Endodermal cell (in vitro differentiated cells): ENCODE results near the gene MBOAT1. TPM values are rescaled to one million over a fixed set of nuclear protein-coding genes. Genes with fewer than 3 reads are reported as not detected.

ENCODE experiments used
- DNase-seq: peaks from one replicate; pipeline ENCODE4 v3.0.0-alpha.2; 2017
- H3K27ac ChIP-seq: 2 replicates; pipeline ENCODE4 v1.5.1; 2013; ENCODE audit warnings: mild to moderate bottlenecking, low read depth, low read length, moderate library complexity
- H3K27me3 ChIP-seq: 2 replicates; pipeline ENCODE4 v1.6.1; 2013; ENCODE audit warnings: mild to moderate bottlenecking, low read length, moderate library complexity; ENCODE audit not compliant: insufficient read depth, control insufficient read depth, poor library complexity, severe bottlenecking
- H3K36me3 ChIP-seq: 2 replicates; pipeline ENCODE4 v1.7.0; 2013; ENCODE audit warnings: mild to moderate bottlenecking, low read length, moderate library complexity; ENCODE audit not compliant: control insufficient read depth, insufficient read depth
- H3K4me1 ChIP-seq: one replicate; pipeline ENCODE4 v1.7.0; 2013; ENCODE audit warnings: low read length; ENCODE audit not compliant: control insufficient read depth, insufficient read depth
- H3K4me3 ChIP-seq: 2 replicates; pipeline ENCODE4 v1.5.1; 2013; ENCODE audit warnings: mild to moderate bottlenecking, low read length, moderate library complexity
- H3K9ac ChIP-seq: 2 replicates; pipeline ENCODE4 v1.6.1; 2013; ENCODE audit warnings: mild to moderate bottlenecking, low read length, moderate library complexity; ENCODE audit not compliant: poor library complexity, severe bottlenecking; ENCODE audit errors: extremely low read depth
- H3K9me3 ChIP-seq: 2 replicates; pipeline ENCODE4 v1.6.1; 2013; ENCODE audit warnings: mild to moderate bottlenecking, low read length, moderate library complexity; ENCODE audit not compliant: control insufficient read depth
- H3K27ac Mint-ChIP-seq: 2 replicates; pipeline ENCODE4 v1.8.0; 2020; ENCODE audit warnings: mixed read lengths
- H3K27me3 Mint-ChIP-seq: 2 replicates; pipeline ENCODE4 v1.8.0; 2021; ENCODE audit warnings: mild to moderate bottlenecking, mixed read lengths; ENCODE audit not compliant: insufficient read depth
- H3K36me3 Mint-ChIP-seq: 2 replicates; pipeline ENCODE4 v1.8.0; 2020; ENCODE audit warnings: low read depth, mixed read lengths
- H3K4me1 Mint-ChIP-seq: 2 replicates; pipeline ENCODE4 v1.8.0; 2020; ENCODE audit warnings: mixed read lengths
- H3K4me3 Mint-ChIP-seq: 2 replicates; pipeline ENCODE4 v1.8.0; 2020; ENCODE audit warnings: mild to moderate bottlenecking, moderate library complexity, mixed read lengths
- H3K9me3 Mint-ChIP-seq: 2 replicates; pipeline ENCODE4 v1.8.0; 2020; ENCODE audit warnings: mild to moderate bottlenecking, mixed read lengths
- WGBS, 2 experiments: methylation state at CpG; one replicate each; pipeline versions ENCODE4 v1.1.5 to v1.1.7; 2013; ENCODE audit warnings: missing lambda C conversion rate in 2 of 2, mixed read lengths in 1 of 2; ENCODE audit not compliant: insufficient coverage in 1 of 2, insufficient read length in 1 of 2; 5-methylcytosine and 5-hydroxymethylcytosine counted together
- total RNA-seq, 2 donors: library from RNA; stranded (reverse); fragmentation: NEBNext Ultra II Directional in 1 of 2; extraction: Animal tissue kit (Norgen Biotek cat#: 25700) in 1 of 2; gene quantifications; 2 replicates in 1 of 2; 3 replicates in 1 of 2; pipeline ENCODE4 v1.2.1, GENCODE V29; 2021
- TF ChIP-seq, protein P1 (sequence below): fragments of 200-600 bp; sonication (generic); conservative IDR thresholded peaks from 2 replicates; pipeline ENCODE4 v1.5.0; 2021; ENCODE audit warnings: antibody characterized with exemption, mild to moderate bottlenecking

MBOAT1 gene
- total RNA-seq, 2 donors from 2014 or later, result 7.7 to 9.4 TPM

GRCh38 chr6:20237677-20238460 is 25.6 kb upstream of the MBOAT1 start:
- H3K36me3 ChIP-seq, result no peaks in the 10 kb centered on the region
- WGBS, 2 experiments, result 90 to 94% methylated on average over 7 to 10 of the region's 10 CpGs
- H3K36me3 Mint-ChIP-seq, result no peaks in the 10 kb centered on the region
- no peak overlapping the region for H3K4me3 Mint-ChIP-seq
- no peak overlapping the region for H3K4me3 ChIP-seq
- no peak for DNase-seq
- TF ChIP-seq, protein P1, sequence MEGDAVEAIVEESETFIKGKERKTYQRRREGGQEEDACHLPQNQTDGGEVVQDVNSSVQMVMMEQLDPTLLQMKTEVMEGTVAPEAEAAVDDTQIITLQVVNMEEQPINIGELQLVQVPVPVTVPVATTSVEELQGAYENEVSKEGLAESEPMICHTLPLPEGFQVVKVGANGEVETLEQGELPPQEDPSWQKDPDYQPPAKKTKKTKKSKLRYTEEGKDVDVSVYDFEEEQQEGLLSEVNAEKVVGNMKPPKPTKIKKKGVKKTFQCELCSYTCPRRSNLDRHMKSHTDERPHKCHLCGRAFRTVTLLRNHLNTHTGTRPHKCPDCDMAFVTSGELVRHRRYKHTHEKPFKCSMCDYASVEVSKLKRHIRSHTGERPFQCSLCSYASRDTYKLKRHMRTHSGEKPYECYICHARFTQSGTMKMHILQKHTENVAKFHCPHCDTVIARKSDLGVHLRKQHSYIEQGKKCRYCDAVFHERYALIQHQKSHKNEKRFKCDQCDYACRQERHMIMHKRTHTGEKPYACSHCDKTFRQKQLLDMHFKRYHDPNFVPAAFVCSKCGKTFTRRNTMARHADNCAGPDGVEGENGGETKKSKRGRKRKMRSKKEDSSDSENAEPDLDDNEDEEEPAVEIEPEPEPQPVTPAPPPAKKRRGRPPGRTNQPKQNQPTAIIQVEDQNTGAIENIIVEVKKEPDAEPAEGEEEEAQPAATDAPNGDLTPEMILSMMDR, result no peak
- H3K4me1 ChIP-seq, result no peaks in the 10 kb centered on the region
- H3K9me3 ChIP-seq, result peaks cover 11% of the 10 kb centered on the region
- no peaks in the 10 kb centered on the region for H3K27me3 ChIP-seq
- H3K27ac ChIP-seq, result no peak overlapping the region
- H3K27ac Mint-ChIP-seq, result no peak overlapping the region
- peaks cover 16% of the 10 kb centered on the region for H3K4me1 Mint-ChIP-seq
- peaks cover 4% of the 10 kb centered on the region for H3K27me3 Mint-ChIP-seq
- peaks cover 6% of the 10 kb centered on the region for H3K9me3 Mint-ChIP-seq
- H3K9ac ChIP-seq, result no peak overlapping the region

- H3K27me3 Mint-ChIP-seq, result peaks cover 4% of the 10 kb centered on the region
- peaks cover 16% of the 10 kb centered on the region for H3K4me1 Mint-ChIP-seq
- WGBS, 2 experiments, result 89 to 95% methylated on average over 2 of the region's 2 CpGs
- Histone ChIP-seq H3K4me3 (no peak overlapping the region), H3K27ac (no peak overlapping the region), H3K9ac (no peak overlapping the region), H3K4me1 (no peaks in the 10 kb centered on the region), H3K9me3 (peaks cover 18% of the 10 kb centered on the region), H3K27me3 (no peaks in the 10 kb centered on the region), H3K36me3 (no peaks in the 10 kb centered on the region)
- TF ChIP-seq, protein P1, result no peak
- DNase-seq, result no peak
- H3K27ac Mint-ChIP-seq, result no peak overlapping the region
- no peaks in the 10 kb centered on the region for H3K36me3 Mint-ChIP-seq
- no peak overlapping the region for H3K4me3 Mint-ChIP-seq
- H3K9me3 Mint-ChIP-seq, result peaks cover 12% of the 10 kb centered on the region
Measured at GRCh38 chr6:20236909-20237600, 24.8 kb upstream of the MBOAT1 start.

DNA sequence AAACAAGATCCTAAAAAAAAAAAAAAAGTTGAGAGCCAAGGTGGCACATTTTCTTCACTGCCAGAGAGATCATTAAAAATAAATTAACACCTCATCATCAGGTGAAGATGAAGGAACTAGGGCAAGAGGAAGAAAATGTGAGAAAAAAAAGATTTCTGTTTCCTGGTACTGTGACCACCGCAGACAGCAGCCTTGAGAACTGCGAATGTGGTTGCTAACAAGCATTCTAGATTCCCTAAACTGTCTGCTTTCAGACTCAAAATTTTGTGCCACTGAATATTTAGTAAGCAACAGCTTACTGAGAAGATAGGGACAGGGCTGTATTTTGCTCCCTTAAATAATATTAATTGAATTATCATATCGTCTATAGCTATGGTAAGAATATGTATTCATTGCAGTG is 24.1 kb upstream of the MBOAT1 start:
- no peak overlapping the region for H3K27ac ChIP-seq
- H3K36me3 Mint-ChIP-seq, result no peaks in the 10 kb centered on the region
- no peak overlapping the region for H3K9ac ChIP-seq
- TF ChIP-seq, protein P1, result no peak
- peaks cover 4% of the 10 kb centered on the region for H3K27me3 Mint-ChIP-seq
- H3K36me3 ChIP-seq, result no peaks in the 10 kb centered on the region
- no peaks in the 10 kb centered on the region for H3K27me3 ChIP-seq
- no peaks in the 10 kb centered on the region for H3K4me1 ChIP-seq
- no peak overlapping the region for H3K27ac Mint-ChIP-seq
- H3K4me3 ChIP-seq, result no peak overlapping the region
- DNase-seq, result no peak
- H3K9me3 ChIP-seq, result peaks cover 18% of the 10 kb centered on the region
- WGBS, 2 experiments, result 91 to 100% methylated on average over 1 to 3 of the region's 3 CpGs
- no peak overlapping the region for H3K4me3 Mint-ChIP-seq
- peaks cover 12% of the 10 kb centered on the region for H3K9me3 Mint-ChIP-seq
- peaks cover 9% of the 10 kb centered on the region for H3K4me1 Mint-ChIP-seq
